ENCODE results near the gene CD200R1.
"Not testable (repeated sequence)": the region's sequence is repeated elsewhere in the genome, so short reads cannot be mapped to it uniquely, and the experiment has no call there.

CD200R1 gene

DNA sequence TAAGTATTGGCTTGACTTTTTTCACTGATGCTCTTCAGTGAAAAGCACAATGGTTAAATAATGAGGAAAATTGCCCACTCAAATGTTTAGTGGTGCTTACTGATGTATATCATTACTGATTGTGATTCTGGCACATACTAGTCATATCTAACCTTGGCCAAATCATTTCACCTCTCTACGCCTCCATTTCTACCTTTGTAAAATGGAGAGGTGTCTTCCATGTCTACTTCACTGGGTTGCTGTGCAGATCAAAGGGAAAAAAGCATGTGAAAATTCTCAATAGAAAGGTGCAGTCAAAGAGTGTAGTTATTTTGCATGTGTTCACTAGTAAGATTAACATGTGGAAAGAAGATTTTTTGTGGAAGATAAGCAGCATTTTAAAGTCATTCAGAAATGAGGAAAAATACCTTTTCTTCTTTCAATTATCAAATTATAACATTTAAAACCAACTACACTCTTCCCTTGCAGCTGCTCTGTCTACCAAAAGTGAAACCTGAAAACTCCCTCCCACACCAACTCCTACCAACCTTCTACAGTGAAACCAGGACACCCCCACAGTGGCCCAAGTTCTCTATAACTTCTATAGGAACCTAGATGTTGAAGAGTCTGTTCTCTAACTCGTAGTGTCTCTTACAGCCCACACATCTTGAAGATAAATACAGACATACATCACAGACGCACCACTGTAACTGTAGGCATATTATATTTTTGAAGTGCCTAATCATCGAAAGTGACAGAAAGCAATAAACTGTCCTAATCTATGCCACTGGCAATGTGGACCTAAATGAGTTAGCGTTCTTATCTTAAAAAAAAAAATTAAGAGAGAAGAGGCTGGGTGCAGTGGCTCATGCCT is 1.4 kb downstream of the CD200R1 start:
- DNase-seq: no peak

DNA sequence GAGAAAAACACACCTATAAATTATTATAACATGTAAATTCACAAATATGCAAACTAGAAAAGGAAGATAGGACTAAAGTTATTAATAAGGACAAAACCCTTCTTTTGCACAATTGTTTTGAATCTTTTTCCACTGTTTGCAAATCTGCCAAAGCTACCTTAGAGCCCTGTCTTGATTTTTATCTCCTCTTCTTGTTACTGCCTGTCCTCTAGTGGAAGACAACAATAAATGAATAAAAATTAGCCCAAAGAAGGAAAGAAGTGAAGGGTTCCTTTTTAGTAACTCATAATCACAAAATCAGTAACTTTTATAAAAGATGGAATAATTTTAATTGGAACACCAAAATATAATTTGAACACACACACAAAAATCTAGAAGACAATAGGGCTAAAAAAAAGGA is 2.7 kb downstream of the CD200R1 start:
- no peak for DNase-seq

DNA sequence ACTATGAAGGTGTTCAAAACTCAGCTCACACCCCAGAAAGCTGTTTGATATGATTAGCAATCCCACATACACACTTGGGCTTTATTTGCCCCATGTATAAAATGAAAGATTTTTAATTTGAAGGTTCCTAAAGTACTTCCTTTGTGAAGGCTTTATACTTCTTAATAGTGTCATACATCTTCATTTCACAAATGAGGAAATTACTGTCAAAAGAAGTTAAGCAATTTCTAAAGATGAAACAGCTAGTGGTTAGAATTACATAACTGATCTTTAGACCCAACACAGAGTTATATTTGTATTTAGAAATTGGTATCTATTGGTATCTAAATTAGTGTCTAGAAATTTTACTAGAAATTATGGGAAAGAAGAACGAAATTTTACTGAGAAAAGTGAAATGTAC is 7.1 kb downstream of the CD200R1 start:
- no peak for DNase-seq

DNA sequence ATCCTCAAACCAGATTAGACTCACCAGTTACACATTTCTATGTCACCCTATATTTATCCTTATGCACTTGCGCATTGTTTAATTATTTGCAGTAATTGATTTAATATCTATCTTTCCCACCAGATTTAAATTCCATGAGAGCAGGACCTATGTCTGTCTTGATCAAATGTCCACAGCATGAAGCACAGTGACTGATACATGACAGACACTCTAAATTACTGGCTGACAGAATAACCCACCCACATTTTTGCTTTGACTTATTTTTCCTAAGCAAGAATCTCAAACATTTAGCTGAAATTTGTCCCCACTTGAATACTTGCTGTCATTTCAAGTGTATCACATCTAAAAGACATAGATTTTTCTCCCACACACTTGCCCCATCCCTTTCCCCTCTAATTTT is 7.5 kb downstream of the CD200R1 start:
- no peak for DNase-seq

DNA sequence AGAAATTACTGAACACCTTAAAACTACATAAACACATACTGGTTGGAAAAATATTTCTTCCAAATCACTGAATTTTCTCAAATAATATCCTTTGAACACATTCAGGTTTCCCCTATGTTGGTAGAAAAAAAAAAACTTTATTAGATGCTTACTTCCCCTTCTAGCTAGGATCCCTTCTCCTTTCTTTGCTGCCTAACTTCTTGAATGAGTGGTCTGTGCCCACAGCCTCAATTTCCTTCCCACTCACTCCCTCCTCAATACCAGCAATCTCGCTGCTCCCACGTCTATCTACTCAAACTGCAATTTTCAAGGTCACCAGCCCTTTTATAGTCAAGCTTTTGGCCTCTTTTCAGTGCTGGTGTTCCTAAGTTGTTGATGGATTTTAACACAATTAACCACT is 8.3 kb downstream of the CD200R1 start:
- DNase-seq: no peak

DNA sequence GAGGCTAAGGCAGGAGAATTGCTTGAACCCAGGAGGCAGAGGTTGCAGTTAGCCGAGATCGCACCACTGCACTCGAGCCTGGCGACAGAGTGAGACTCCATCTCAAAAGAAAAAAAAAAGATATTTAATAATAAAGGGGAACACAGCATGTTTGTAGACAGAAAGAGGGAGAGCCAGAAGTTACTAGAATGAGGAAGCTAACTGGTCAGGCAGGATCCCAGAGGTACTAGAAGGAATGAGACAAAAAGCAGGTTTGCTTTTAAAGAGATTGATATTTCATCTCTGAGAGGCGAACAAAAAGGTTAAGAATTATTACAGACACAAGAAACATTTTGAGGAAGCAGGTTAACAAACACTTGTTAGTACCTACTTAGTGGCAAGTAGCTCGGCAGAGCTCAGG is 9.2 kb downstream of the CD200R1 start:
- no peak for DNase-seq

DNA sequence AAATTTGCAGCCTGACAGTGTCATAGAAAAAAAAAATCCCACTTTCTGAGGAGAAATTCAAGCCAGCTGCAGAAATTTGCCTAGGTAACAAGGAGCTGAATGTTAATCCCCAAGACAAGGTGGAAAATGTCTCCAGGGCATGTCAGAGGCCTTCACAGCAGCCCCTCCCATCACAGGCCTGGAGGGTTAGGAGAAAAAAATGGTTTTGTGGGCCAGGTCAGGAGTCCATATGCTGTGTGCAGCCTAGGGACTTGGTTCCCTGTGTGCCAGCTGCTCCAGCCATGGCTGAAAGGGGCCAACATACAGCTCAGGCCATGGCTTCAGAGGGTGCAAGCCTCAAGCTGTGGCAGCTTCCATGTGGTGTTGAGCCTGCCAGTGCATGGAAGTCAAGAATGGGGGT is 11.2 kb downstream of the CD200R1 start:
- DNase-seq: no peak

DNA sequence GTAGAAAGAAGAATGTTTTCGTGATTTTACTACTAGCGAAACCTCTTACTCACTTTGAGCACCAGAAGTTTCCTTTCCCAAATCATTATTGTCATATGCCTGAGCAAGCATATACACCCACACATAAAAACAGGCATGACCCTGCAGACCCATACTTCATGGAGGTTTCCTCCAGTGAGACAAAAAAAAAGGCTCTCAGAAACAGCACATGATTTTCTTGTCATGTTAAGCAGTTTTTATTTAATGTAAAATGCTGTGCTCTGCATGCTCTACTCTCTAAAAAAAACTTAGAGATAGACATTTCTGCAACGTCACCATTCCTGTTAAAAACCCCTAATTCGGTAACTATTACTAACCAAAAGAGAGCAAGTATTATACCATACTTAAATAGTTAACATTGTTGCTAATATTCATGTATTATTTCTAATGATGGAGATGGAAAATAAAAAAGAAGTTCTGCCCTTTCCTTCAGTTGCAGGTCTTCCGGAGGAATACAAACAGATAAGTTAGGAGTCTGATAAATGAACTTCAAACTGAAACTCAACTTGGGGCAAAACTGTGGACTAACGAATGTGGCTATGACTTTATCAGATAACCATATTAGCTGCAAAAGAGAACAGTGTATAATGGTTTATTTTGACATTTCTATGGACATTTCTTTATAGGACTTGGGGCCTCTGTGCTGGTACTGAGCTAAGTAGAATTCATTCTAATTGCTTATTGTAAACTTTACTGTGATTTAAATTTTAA is 15.9 kb downstream of the CD200R1 start:
- DNase-seq: no peak

DNA sequence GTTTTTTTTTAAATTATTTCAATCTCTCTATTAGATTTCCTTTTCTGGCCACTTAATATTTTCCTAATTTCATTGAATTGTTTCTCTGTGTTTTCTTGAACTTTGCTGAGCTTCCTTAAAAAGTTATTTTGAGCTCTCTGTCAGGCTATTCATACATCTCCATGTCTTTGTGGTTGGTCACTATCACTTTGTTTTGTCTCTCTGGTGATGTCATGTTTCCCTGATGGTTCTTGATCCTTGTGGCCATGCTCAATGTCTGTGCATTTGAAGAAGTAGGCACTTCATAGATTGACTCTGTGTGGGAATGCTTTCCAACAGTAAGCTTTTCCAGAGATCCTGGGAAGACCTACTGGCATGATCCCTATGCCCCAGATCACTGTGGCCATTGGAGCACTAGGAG is 18.6 kb downstream of the CD200R1 start:
- no peak for DNase-seq

DNA sequence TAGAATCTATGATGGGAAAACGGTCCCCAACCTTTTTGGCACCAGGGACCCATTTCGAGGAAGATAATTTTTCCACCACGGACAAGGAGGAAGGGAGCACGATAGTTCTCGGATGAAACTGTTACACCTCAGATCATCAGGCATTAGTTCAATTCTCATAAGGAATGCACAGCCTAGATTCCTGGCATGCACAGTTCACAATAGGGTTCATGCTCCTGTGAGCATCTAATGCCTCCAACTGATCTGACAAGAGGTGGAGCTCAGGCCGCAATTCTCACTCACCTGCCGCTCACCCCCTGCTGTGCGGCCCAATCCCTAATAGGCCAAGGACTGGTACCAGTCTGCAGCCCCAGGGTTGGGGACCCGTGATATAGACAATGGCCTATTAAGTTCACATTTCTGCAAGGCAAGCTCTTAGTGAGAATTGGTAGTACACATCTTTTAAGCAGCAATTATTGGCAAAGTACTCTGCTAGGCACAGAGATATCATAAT is 26.5 kb downstream of the CD200R1 start:
- no peak for DNase-seq

DNA sequence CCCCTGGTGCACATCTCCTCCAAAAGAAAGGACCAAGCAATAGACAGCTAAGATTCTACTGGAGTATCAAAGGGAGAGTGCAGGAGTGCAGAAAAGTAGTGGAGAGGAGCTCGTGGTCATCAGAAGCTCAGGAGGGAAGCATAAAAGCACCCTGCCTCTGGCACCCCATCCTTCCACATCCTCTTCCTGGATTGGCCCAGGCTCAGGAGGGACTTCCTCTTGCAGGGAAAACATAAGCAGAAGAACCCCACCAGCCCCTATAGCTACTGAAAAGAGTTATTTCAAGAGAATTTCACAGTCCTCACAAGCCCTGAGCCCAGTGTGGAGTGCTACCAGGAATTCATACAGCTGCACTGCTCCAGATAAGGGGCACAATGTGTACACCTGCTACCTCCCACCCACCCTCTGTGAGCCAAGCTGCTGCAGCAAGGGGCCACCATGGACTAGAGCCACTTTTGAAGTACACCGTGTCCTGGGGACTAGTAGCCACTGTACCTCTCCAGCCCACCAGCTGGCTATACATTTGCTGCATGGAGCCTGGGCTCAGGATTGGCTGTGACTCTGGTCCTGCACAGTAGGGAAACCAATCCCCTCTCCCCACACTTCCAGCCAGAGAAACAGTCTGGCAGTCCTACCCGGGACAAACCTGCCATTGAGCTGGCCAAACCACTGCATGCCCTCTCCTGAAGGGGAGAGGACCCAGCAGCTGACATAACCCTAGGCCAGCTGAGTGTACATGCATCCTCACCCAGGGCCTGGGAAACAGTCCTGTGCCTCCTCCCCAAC is 43.0 kb downstream of the CD200R1 start:
- DNase-seq: no peak

DNA sequence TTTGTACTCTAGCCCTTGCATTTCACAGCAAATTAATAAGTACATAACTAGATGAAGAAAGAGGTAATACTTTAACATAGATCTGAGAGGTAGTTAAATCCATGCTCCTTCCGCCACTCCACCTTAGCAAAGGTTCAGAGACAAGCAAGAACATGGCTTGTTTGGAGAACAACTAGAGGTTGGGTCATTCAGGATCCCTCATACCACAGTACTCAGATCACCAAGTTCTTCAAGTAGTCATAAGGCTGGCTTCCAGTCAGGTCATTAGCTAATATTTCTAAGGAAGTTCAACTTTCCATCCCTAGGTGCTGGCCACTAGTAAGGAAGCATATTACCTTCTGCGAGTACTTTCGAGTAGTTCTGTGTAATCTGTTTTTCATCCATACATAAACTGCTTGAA is 44.1 kb downstream of the CD200R1 start:
- DNase-seq: no peak

DNA sequence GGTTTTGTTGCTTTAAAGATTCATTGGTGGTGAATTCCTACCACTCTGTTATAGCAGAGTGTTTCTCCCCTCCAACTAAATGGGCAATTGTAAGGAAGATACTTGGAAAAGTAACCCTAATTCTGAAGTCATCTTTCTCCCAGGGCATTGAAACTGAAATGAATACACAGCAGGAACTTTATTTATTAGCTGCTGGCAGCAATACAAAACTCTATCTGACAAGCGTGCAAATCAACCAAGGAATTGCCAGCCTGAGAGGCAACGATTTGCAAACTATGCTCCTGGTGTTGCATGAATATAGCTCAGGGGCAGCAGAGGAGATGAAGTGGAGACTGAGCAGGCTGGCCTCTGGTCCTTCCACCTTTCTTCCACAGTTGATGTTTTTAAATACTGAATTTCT is 48.9 kb downstream of the CD200R1 start:
- no peak for DNase-seq

DNA sequence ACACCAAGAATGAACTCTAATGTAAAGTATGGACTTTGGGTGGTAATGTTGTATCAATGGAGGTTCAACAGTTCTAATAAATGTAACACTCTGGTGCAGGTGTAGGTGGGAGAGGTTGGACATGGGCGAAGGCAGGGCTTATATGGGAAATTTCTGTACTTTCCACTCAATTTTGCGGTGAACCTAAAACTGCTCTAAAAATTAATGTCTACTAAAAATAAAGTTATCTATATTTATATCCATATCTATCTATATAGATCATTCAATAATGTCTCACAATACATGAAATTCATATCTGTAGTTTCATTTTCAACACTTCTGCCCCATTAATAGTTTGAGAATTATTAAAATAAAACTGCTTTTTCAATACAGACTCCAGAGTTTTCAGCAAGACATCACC is 49.3 kb downstream of the CD200R1 start:
- DNase-seq: no peak

DNA sequence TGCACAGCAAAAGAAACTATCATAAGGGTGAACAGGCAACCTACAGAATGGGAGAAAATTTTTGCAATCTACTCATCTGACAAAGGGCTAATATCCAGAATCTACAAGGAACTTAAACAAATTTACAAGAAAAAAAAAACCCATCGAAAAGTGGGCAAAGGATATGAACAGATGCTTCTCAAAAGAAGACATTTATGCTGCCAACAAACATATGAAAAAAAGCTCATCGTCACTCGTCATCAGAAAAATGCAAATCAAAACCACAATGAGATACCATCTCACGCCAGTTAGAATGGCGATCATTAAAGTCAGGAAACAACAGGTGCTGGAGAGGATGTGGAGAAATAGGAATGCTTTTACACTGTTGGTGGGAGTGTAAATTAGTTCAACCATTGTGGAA is 55.4 kb downstream of the CD200R1 start:
- not testable (repeated sequence) for DNase-seq

DNA sequence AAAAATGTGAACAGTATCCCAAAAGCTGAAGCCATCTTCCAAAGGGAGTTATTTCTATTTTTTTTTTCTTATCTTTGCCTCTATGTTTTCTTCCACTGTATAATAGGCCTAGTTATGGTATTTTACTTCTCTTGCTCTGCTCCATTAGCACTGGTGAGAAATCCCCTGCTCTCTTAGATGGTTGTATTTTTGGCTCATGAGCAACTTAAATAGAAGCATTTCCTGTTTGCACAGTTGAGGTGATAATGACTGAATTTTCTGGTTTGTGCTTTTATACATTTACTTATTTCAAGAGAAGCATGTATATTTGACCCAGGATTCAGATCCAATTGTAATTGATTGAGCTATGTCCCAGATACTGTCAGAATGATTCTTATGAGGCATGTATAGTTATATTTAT is 66.7 kb downstream of the CD200R1 start:
- no peak for DNase-seq

DNA sequence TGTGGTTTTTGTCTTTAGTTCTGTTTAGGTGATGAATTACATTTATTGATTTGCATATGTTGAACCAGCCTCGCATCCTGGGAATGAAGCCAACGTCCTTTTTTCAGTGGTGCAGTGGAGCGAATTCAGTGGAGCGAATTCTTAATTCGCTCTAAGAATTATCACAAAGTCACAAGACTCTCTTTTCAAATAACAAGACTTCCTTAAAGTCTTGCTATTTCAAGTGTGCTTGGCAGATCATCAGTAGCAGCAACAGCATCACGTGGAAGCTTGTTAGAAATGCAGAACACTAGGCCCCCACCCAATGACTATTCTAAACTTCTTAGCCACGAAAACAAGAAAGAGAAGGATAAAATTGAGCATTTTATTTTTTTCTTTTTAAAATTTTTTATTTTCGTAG is 70.1 kb downstream of the CD200R1 start:
- DNase-seq: no peak

DNA sequence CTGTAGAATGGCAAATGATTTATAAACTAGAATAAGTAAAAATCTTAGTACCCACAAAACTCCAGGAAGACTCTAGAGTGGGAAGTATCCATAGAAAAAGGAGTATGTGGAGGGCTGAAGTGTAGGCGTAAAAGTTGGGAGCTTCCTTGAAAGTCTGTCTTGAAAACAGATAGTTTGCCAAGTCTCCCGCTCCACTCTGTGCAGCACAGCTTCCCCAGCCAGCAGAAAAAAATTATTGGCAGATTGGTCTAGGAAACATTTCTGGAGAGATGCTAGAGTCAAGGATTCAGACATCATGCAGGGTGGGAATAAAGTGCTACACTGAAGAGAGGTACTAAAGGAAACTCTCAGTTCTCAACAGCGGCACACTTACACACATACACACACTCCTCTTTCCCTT is 74.8 kb downstream of the CD200R1 start:
- DNase-seq: no peak

DNA sequence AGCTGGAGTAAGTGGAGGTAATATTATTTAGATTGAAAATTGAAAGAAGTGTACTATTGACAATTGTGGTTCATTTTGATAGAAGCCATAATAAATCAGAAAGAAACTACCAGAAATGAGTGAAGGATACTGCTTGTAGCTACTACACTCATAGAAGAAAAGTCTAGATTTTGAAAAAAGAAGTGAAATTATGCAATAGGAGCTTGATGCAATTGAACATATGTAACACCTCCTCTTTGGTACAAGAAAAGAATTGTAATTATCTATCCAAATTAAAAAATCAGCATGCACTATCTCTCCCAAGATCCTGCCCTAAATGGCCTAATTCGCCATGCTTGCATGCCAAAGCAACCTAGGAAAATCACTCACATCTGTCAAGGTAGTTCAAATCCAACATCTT is 77.1 kb downstream of the CD200R1 start:
- no peak for DNase-seq

DNA sequence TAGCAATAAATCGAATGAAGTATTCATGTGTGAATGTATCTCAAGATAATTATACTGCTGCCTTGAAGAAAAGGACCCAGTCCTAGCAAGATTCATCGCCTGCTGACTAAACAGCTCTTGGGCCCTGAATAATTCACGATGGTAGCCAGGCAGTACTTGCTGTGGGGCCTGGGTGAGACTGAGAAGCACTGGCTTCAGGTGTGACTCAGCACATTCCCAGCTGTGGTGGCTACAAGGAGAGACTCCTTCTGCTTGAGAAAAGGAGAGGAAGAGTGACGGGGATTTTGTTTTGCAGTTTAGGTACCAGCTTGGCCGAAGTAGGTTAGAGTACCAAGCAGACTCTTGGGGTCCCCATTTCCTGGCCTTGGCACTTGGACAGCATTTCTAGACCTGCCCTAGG is 80.6 kb downstream of the CD200R1 start:
- DNase-seq: no peak

DNA sequence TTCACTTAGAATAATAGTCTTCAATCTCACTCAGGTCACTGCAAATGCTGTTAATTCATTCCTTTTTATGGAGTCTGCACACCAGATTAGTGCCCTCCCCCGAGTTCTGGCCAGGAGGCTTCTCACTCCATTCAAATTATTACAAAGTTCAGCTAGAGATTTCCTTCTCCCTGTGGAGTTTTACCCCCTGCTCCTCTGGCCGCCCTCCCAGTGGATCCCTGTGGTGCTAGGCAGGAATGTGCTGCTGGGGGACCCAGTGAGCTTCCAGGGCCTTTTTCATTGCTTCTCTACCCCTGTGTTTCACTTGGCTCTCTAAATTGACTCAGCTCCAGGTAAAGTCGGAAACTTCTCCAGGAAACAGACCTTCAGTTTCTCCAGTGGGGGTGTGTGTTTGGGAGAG is 85.5 kb downstream of the CD200R1 start:
- no peak for DNase-seq

DNA sequence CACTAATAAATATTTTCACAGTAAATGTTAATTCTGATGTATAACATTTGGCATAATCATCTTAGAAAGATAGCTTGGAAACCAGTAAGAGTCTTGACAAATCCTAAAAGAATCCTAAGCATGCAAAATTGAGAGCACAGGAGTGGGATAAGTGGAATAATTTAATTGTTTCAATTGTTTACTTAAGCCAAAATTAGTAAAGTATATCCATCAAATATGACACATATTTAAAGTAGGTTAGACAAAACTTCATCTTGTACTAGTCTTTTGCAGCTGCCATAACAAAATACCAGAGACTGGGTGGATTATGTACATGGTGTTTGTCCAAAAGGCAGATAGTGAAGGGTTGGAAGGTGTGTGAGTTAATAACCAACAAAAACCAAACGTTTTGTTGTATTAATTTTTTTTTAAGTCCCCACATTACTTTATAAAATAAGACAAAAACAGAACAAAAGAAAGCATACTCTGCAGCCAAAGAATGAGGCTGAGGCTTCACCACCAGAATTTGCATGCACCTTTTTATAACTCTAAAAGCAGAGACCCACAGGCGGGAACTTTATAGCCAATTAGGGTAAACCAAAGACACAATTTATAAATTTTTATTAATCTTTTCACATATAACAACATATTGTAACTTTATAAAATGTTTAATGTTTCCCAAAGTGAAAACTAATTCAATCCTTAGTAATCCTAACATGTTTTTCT is 86.4 kb downstream of the CD200R1 start:
- no peak for DNase-seq

Measured in activated gamma-delta T cell (primary cell).